HepG2 (cell line): ENCODE results near the gene CIB1. TPM values are rescaled to one million over a fixed set of nuclear protein-coding genes. Genes with fewer than 3 reads are reported as not detected.

Experiments
- CREM ChIP-seq, 2 experiments: sonication (generic) in 1 of 2; formaldehyde crosslinking in 1 of 2; IDR thresholded peaks; 2 replicates each; pipeline versions ENCODE4 v1.4.0 to v1.6.1; 2016 to 2020; ENCODE audit warnings: antibody characterized with exemption in 1 of 2, mild to moderate bottlenecking in 1 of 2, missing genetic modification reagents in 1 of 2
- FOXC1 ChIP-seq: sonication (generic); formaldehyde crosslinking; IDR thresholded peaks from 2 replicates; pipeline ENCODE4 v1.8.0; 2022; ENCODE audit warnings: mild to moderate bottlenecking, missing genetic modification reagents, borderline replicate concordance
- KDM2A ChIP-seq: sonication (generic); formaldehyde crosslinking; IDR thresholded peaks from 2 replicates; pipeline ENCODE4 v1.4.0; 2020; ENCODE audit warnings: low read depth, missing genetic modification reagents, borderline replicate concordance
- MTA1 ChIP-seq: sonication (generic); formaldehyde crosslinking; IDR thresholded peaks from 2 replicates; pipeline ENCODE4 v1.4.0; 2020; ENCODE audit warnings: missing genetic modification reagents, mild to moderate bottlenecking, borderline replicate concordance
- NFKBIZ ChIP-seq: IDR thresholded peaks from 2 replicates; pipeline ENCODE4 v1.6.1; 2018; ENCODE audit warnings: missing genetic modification reagents, missing compliant biosample characterization
- ZFP90 ChIP-seq: sonication (generic); formaldehyde crosslinking; IDR thresholded peaks from 2 replicates; pipeline ENCODE4 v1.8.0; 2022; ENCODE audit warnings: missing genetic modification reagents, mild to moderate bottlenecking, inconsistent platforms, borderline replicate concordance
- ZIK1 ChIP-seq: sonication (generic); formaldehyde crosslinking; IDR thresholded peaks from 2 replicates; pipeline ENCODE4 v1.5.0; 2020; ENCODE audit warnings: mild to moderate bottlenecking, low read depth, missing genetic modification reagents, borderline replicate concordance
- ZNF136 ChIP-seq: sonication (generic); formaldehyde crosslinking; IDR thresholded peaks from 2 replicates; pipeline ENCODE4 v1.8.1; 2022; ENCODE audit warnings: low read depth, mild to moderate bottlenecking, moderate library complexity, missing genetic modification reagents
- ZNF142 ChIP-seq: sonication (generic); formaldehyde crosslinking; IDR thresholded peaks from 2 replicates; pipeline ENCODE4 v1.4.0; 2020; ENCODE audit warnings: missing genetic modification reagents
- ZNF143 ChIP-seq: sonication (generic); formaldehyde crosslinking; IDR thresholded peaks from 2 replicates; pipeline ENCODE4 v1.4.0; 2020; ENCODE audit warnings: missing genetic modification reagents
- ZNF263 ChIP-seq: sonication (generic); formaldehyde crosslinking; IDR thresholded peaks from 2 replicates; pipeline ENCODE4 v1.4.0; 2020; ENCODE audit warnings: missing genetic modification reagents
- ZNF44 ChIP-seq: sonication (generic); formaldehyde crosslinking; IDR thresholded peaks from 2 replicates; pipeline ENCODE4 v1.5.1; 2020; ENCODE audit warnings: mild to moderate bottlenecking, missing genetic modification reagents
- ZNF740 ChIP-seq: sonication (generic); formaldehyde crosslinking; IDR thresholded peaks from 2 replicates; pipeline ENCODE4 v1.4.0; 2020; ENCODE audit warnings: missing genetic modification reagents
- ZNF768 ChIP-seq: sonication (generic); formaldehyde crosslinking; IDR thresholded peaks from 2 replicates; pipeline ENCODE4 v1.4.0; 2020; ENCODE audit warnings: missing genetic modification reagents
- ZXDC ChIP-seq: sonication (generic); formaldehyde crosslinking; IDR thresholded peaks from 2 replicates; pipeline ENCODE4 v1.5.0; 2020; ENCODE audit warnings: mild to moderate bottlenecking, missing genetic modification reagents
- polyA plus RNA-seq, 8 experiments: library from polyadenylated mRNA; depleted of rRNA in 3 of 8; stranded (reverse) in 7 of 8; unstranded in 1 of 8; fragments of >200 nt; fragmentation: Illumina TruSeq in 4 of 8; extraction: Trizol in 4 of 8; gene quantifications; 2 replicates each; pipeline versions ENCODE4 v1.2.1 to v1.2.3, GENCODE V29; 2011 to 2016; ENCODE audit warnings: low read depth in 4 of 8, missing spikeins in 1 of 8, mixed read lengths in 1 of 8; ENCODE audit not compliant: insufficient read depth in 1 of 8
- total RNA-seq, 5 experiments: library from RNA; depleted of rRNA; stranded (reverse); fragments of >200 nt; fragmentation: Illumina TruSeq; extraction: Trizol; gene quantifications; 2 replicates each; pipeline ENCODE4 v1.2.3, GENCODE V29; 2016; ENCODE audit warnings: low read depth in 1 of 5

Gene CIB1
- total and polyA plus RNA-seq, 2 of the 13 experiments (the other 11 are each of a cell fraction or from before 2014, with no cell fraction given): 38.7 to 72.7 TPM

DNA sequence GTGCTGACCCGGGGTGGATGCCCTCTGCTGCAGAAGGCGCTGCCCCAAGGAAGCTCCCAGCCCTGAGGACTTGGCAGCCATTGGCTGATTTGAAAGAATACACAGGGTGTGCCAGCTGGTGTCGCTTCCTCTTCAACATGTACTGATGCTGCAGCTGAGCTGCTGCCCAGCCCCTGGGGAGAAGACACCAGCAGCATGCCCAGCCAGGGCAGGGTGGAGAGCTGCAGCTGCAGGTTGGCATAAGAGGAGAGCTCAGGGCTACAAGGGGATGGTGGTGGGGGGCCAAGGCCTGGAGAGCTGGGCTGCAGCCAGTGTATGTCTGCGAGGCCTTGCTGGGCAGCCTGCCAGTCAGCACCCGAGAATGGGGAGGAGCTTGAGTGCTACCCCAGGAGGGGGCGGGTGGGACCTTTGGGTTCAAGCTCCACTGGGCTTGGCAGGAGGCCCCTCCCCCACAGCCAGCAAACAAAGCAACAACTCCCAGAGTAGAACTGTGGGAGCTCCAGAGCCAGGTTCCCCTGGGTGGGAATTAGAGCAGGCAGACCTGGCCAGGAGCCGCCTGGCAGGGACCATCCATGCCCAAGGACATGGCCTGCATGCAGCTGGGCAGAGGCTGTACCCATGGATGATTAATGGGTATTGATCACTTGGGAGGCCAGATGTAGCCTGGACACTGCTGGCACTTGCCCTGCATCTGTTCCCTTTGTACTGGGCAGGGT, 41.8 kb downstream of the CIB1 start (continued):
- 0 out of 2 replicates have a peak, but pooled peaks have one; percentile 4 for TF ChIP-seq ZXDC
- TF ChIP-seq ZNF263 (CRISPR knock-in tag): 0 out of 2 replicates have a peak, but pooled peaks have one; percentile 23
- 0 out of 2 replicates have a peak, but pooled peaks have one; percentile 40 for TF ChIP-seq ZNF740 (CRISPR knock-in tag)
- TF ChIP-seq ZNF136 (CRISPR knock-in tag): 0 out of 2 replicates have a peak, but pooled peaks have one; percentile 17
- peak; percentile 74; the same call in 1 of the 2 replicates for TF ChIP-seq MTA1 (CRISPR knock-in tag)
- peak; percentile 66; the same call in 1 of the 2 replicates for TF ChIP-seq ZNF768 (CRISPR knock-in tag)
- TF ChIP-seq KDM2A (CRISPR knock-in tag): 0 out of 2 replicates have a peak, but pooled peaks have one; percentile 12
- TF ChIP-seq ZNF143 (CRISPR knock-in tag): 0 out of 2 replicates have a peak, but pooled peaks have one; percentile 22
- no peak for TF ChIP-seq CREM (IDR thresholded peaks at IDR 0.05)
- no peak for TF ChIP-seq CREM (CRISPR knock-in tag; IDR thresholded peaks at IDR 0.05)
- TF ChIP-seq ZIK1 (CRISPR knock-in tag): no peak
- TF ChIP-seq FOXC1: peak; percentile 57; the same call in 1 of the 2 replicates
- TF ChIP-seq ZNF142 (CRISPR knock-in tag): no peak
- TF ChIP-seq ZNF44 (CRISPR knock-in tag): no peak
- no peak for TF ChIP-seq NFKBIZ (CRISPR knock-in tag)
- TF ChIP-seq ZFP90 (CRISPR knock-in tag): no peak
